Activated T-helper 1 cell treated with Interleukin-2 at 50 U/mL for 16 hours (primary cell): ENCODE data around the gene SPPL2C.
A peak's percentile ranks its signal among the peaks of the same experiment; 100 is the strongest.
"Not testable (repeated sequence)": the region's sequence is repeated elsewhere in the genome, so short reads cannot be mapped to it uniquely, and the experiment has no call there.

Source experiments
- DNase-seq: peaks from one replicate; pipeline ENCODE4 v3.0.0-alpha.2; 2020; ENCODE audit warnings: low read depth

Gene SPPL2C

GRCh38 chr17:45851022-45851421, 6.3 kb downstream of the SPPL2C start:
- no peak for DNase-seq

- DNase-seq, result no peak
Measured at GRCh38 chr17:45851464-45851863, 6.8 kb downstream of the SPPL2C start.

GRCh38 chr17:45851873-45852272, 7.2 kb downstream of the SPPL2C start:
- DNase-seq, result no peak

GRCh38 chr17:45852535-45853297, 8.0 kb downstream of the SPPL2C start:
- peak; percentile 18 for DNase-seq

GRCh38 chr17:45854209-45854608, 9.5 kb downstream of the SPPL2C start:
- no peak for DNase-seq

- no peak for DNase-seq
Measured at GRCh38 chr17:45855691-45856336, 11.1 kb downstream of the SPPL2C start.

GRCh38 chr17:45857977-45858708, 13.5 kb downstream of the SPPL2C start:
- no peak for DNase-seq

GRCh38 chr17:45861165-45861564, 16.5 kb downstream of the SPPL2C start:
- no peak for DNase-seq

- DNase-seq, result not testable (repeated sequence)
Measured at GRCh38 chr17:45862127-45862526, 17.4 kb downstream of the SPPL2C start.

- no peak for DNase-seq
Measured at GRCh38 chr17:45863857-45864654, 19.4 kb downstream of the SPPL2C start.

- DNase-seq, result no peak
Measured at GRCh38 chr17:45867171-45867570, 22.5 kb downstream of the SPPL2C start.

- DNase-seq, result no peak
Measured at GRCh38 chr17:45867702-45868101, 23.0 kb downstream of the SPPL2C start.

- DNase-seq, result no peak
Measured at GRCh38 chr17:45868276-45868675, 23.6 kb downstream of the SPPL2C start.

GRCh38 chr17:45869676-45870341, 25.1 kb downstream of the SPPL2C start:
- DNase-seq, result no peak

- no peak for DNase-seq
Measured at GRCh38 chr17:45870342-45870974, 25.8 kb downstream of the SPPL2C start.

- DNase-seq, result no peak
Measured at GRCh38 chr17:45871718-45872117, 27.0 kb downstream of the SPPL2C start.

GRCh38 chr17:45873728-45874127, 29.0 kb downstream of the SPPL2C start:
- no peak for DNase-seq

GRCh38 chr17:45874151-45874550, 29.5 kb downstream of the SPPL2C start:
- no peak for DNase-seq

- no peak for DNase-seq
Measured at GRCh38 chr17:45876539-45876938, 31.9 kb downstream of the SPPL2C start.

- no peak for DNase-seq
Measured at GRCh38 chr17:45877467-45877866, 32.8 kb downstream of the SPPL2C start.

- no peak for DNase-seq
Measured at GRCh38 chr17:45883063-45883462, 38.4 kb downstream of the SPPL2C start.
